Activated CD4-positive, alpha-beta memory T cell treated with anti-CD3 and anti-CD28 coated beads, Interleukin-2, amount 10 ng/mL, durations not matched to agents 7 days and 5 days (primary cell): ENCODE measurements around the gene APEH. TPM values are rescaled to one million over a fixed set of nuclear protein-coding genes. Genes with fewer than 3 reads are reported as not detected.
"Not testable (repeated sequence)": the region's sequence is repeated elsewhere in the genome, so short reads cannot be mapped to it uniquely, and the experiment has no call there.

Experiments
- CTCF ChIA-PET: fragments of 350-600 bp; sonication (Branson Sonifier 250); formaldehyde crosslinking; loops from one replicate; lab custom pipeline; 2021; ENCODE audit warnings: antibody characterized with exemption, inconsistent platforms; lab: Charles Lee
- POLR2A ChIA-PET: fragments of 350-600 bp; sonication (Branson Sonifier 250); formaldehyde crosslinking; loops from one replicate; lab custom pipeline; 2021; ENCODE audit warnings: antibody characterized with exemption; lab: Charles Lee
- DNase-seq: peaks from one replicate; pipeline ENCODE4 v3.0.0-alpha.2; 2020
- H3K27ac Mint-ChIP-seq: one replicate; pipeline ENCODE4 v1.8.0; 2021; ENCODE audit warnings: mild to moderate bottlenecking, mixed read lengths
- H3K27me3 Mint-ChIP-seq: one replicate; pipeline ENCODE4 v1.8.0; 2021; ENCODE audit warnings: mixed read lengths
- H3K36me3 Mint-ChIP-seq: one replicate; pipeline ENCODE4 v1.8.0; 2021; ENCODE audit warnings: low read depth, mixed read lengths
- H3K4me1 Mint-ChIP-seq: one replicate; pipeline ENCODE4 v1.8.0; 2021; ENCODE audit warnings: mixed read lengths
- H3K4me3 Mint-ChIP-seq: one replicate; pipeline ENCODE4 v1.8.0; 2021; ENCODE audit warnings: mild to moderate bottlenecking, mixed read lengths
- H3K9me3 Mint-ChIP-seq: one replicate; pipeline ENCODE4 v1.8.0; 2021; ENCODE audit warnings: mixed read lengths
- total RNA-seq, 2 experiments: library from RNA; stranded (reverse); gene quantifications; one replicate each; pipeline ENCODE4 v1.2.3, GENCODE V29; 2021

APEH gene
- total RNA-seq, 2 experiments from 2014 or later = 132 to 136 TPM

- Mint-ChIP-seq H3K27ac (peak within 1 kb of the TSS; percentile 87), H3K9me3 (no peaks in the 10 kb centered on the region), H3K4me3 (peak within 1 kb of the TSS; percentile 97), H3K36me3 (peaks cover 7% of the 10 kb centered on the region), H3K27me3 (peaks cover 12% of the 10 kb centered on the region), H3K4me1 (peaks cover 33% of the 10 kb centered on the region)
- POLR2A ChIA-PET = interaction anchor here (0.6 to 1.2 kb wide), 3 partner anchors 35 to 149 kb away, joined by 3 to 6 read pairs (median 3); no protein-coding TSS in a partner anchor
- DNase-seq = peak; percentile 93
- CTCF ChIA-PET = interaction anchor here (0.8 kb wide), 1 partner anchor 77 kb away, joined by 3 read pairs; no protein-coding TSS in a partner anchor
Observed at GRCh38 chr3:49689046-49689907, 15.1 kb downstream of the APEH start, which contains the start of the genes MST1 and RNF123. MST1 (minus strand) TSS chr3:49689474; CDS start chr3:49688691, 783 bp downstream. RNF123 (plus strand) TSS chr3:49689557; CDS start chr3:49691166, 1,609 bp downstream.

- ChIA-PET CTCF (interaction anchor here (0.8 kb wide), 1 partner anchor 78 kb away, joined by 3 read pairs; no protein-coding TSS in a partner anchor), POLR2A (interaction anchor here (0.6 to 1.2 kb wide), 3 partner anchors 34 to 150 kb away, joined by 3 to 6 read pairs (median 3); no protein-coding TSS in a partner anchor)
- DNase-seq, H3K36me3 Mint-ChIP-seq, H3K9me3 Mint-ChIP-seq: not testable (repeated sequence)
- peaks cover 12% of the 10 kb centered on the region for H3K27me3 Mint-ChIP-seq
- peak overlapping the region; percentile 87 for H3K27ac Mint-ChIP-seq
- peaks cover 33% of the 10 kb centered on the region for H3K4me1 Mint-ChIP-seq
- peak overlapping the region; percentile 97 for H3K4me3 Mint-ChIP-seq
Observed at GRCh38 chr3:49689908-49690624, 15.9 kb downstream of the APEH start.

- H3K27me3 Mint-ChIP-seq, H3K9me3 Mint-ChIP-seq, CTCF ChIA-PET, POLR2A ChIA-PET, H3K27ac Mint-ChIP-seq, DNase-seq, H3K36me3 Mint-ChIP-seq: not testable (repeated sequence)
- H3K4me1 Mint-ChIP-seq = peaks cover 30% of the 10 kb centered on the region
- peak overlapping the region; percentile 97 for H3K4me3 Mint-ChIP-seq
Observed at GRCh38 chr3:49690856-49691255, 16.7 kb downstream of the APEH start.

GRCh38 chr3:49691481-49691880, 17.3 kb downstream of the APEH start:
- CTCF ChIA-PET, DNase-seq, H3K27me3 Mint-ChIP-seq, POLR2A ChIA-PET, H3K27ac Mint-ChIP-seq, H3K36me3 Mint-ChIP-seq, H3K9me3 Mint-ChIP-seq: not testable (repeated sequence)
- H3K4me1 Mint-ChIP-seq = peaks cover 28% of the 10 kb centered on the region
- H3K4me3 Mint-ChIP-seq = peak overlapping the region; percentile 97

GRCh38 chr3:49694409-49695070, 20.4 kb downstream of the APEH start:
- H3K9me3 Mint-ChIP-seq, H3K27me3 Mint-ChIP-seq, CTCF ChIA-PET, DNase-seq, POLR2A ChIA-PET, H3K36me3 Mint-ChIP-seq, H3K27ac Mint-ChIP-seq, H3K4me3 Mint-ChIP-seq: not testable (repeated sequence)
- H3K4me1 Mint-ChIP-seq = peaks cover 17% of the 10 kb centered on the region

- H3K4me1 Mint-ChIP-seq, H3K27me3 Mint-ChIP-seq, DNase-seq, H3K27ac Mint-ChIP-seq, H3K9me3 Mint-ChIP-seq, H3K36me3 Mint-ChIP-seq, H3K4me3 Mint-ChIP-seq, CTCF ChIA-PET: not testable (repeated sequence)
- POLR2A ChIA-PET = interaction anchor here (0.6 kb wide), 1 partner anchor 540 kb away, joined by 3 read pairs; no protein-coding TSS in a partner anchor
Observed at GRCh38 chr3:49695350-49696015, 21.3 kb downstream of the APEH start.

GRCh38 chr3:49699281-49699979, 25.3 kb downstream of the APEH start:
- Mint-ChIP-seq H3K9me3 (no peaks in the 10 kb centered on the region), H3K36me3 (peaks cover 7% of the 10 kb centered on the region), H3K4me3 (no peak overlapping the region), H3K27ac (no peak overlapping the region), H3K4me1 (no peaks in the 10 kb centered on the region), H3K27me3 (no peaks in the 10 kb centered on the region)
- ChIA-PET POLR2A (no interaction called here), CTCF (no interaction called here)
- no peak for DNase-seq

GRCh38 chr3:49700014-49700413, 25.9 kb downstream of the APEH start:
- no peak for DNase-seq
- no peak overlapping the region for H3K27ac Mint-ChIP-seq
- H3K4me3 Mint-ChIP-seq = no peak overlapping the region
- peaks cover 7% of the 10 kb centered on the region for H3K36me3 Mint-ChIP-seq
- no peaks in the 10 kb centered on the region for H3K9me3 Mint-ChIP-seq
- POLR2A ChIA-PET = interaction anchor here (1.7 kb wide), 1 partner anchor 19 kb away, joined by 6 read pairs; the partner anchor contains the start of gene AMIGO3
- H3K27me3 Mint-ChIP-seq = no peaks in the 10 kb centered on the region
- H3K4me1 Mint-ChIP-seq = no peaks in the 10 kb centered on the region
- CTCF ChIA-PET = no interaction called here

- ChIA-PET POLR2A (interaction anchor here (0.7 to 1.7 kb wide), 3 partner anchors 18 to 103 kb away, joined by 3 to 6 read pairs (median 3); partner anchors contain the start of genes AMIGO3, GMPPB and INKA1), CTCF (interaction anchor here (0.6 to 3.3 kb wide), 6 partner anchors 102 to 591 kb away, joined by 3 to 21 read pairs (median 3); partner anchors contain the start of gene INKA1)
- Mint-ChIP-seq H3K27me3 (no peaks in the 10 kb centered on the region), H3K27ac (no peak overlapping the region), H3K4me3 (no peak overlapping the region), H3K36me3 (peaks cover 7% of the 10 kb centered on the region), H3K9me3 (no peaks in the 10 kb centered on the region), H3K4me1 (no peaks in the 10 kb centered on the region)
- no peak for DNase-seq
Observed at GRCh38 chr3:49700453-49701128, 26.4 kb downstream of the APEH start.

GRCh38 chr3:49701388-49702077, 27.4 kb downstream of the APEH start:
- no peaks in the 10 kb centered on the region for H3K4me1 Mint-ChIP-seq
- no peaks in the 10 kb centered on the region for H3K27me3 Mint-ChIP-seq
- peaks cover 7% of the 10 kb centered on the region for H3K36me3 Mint-ChIP-seq
- ChIA-PET POLR2A (interaction anchor here (0.7 to 1.7 kb wide), 3 partner anchors 17 to 102 kb away, joined by 3 to 6 read pairs (median 3); partner anchors contain the start of genes AMIGO3, GMPPB and INKA1), CTCF (interaction anchor here (0.6 to 3.3 kb wide), 7 partner anchors 101 to 590 kb away, joined by 3 to 21 read pairs (median 3); partner anchors contain the start of gene INKA1)
- no peak for DNase-seq
- H3K9me3 Mint-ChIP-seq = no peaks in the 10 kb centered on the region
- no peak overlapping the region for H3K27ac Mint-ChIP-seq
- H3K4me3 Mint-ChIP-seq = no peak overlapping the region
